ENCODE data around the gene ADIRF. TPM values are rescaled to one million over a fixed set of nuclear protein-coding genes. Genes with fewer than 3 reads are reported as not detected.
A peak's percentile ranks its signal among the peaks of the same experiment; 100 is the strongest.
"Not testable (repeated sequence)": the region's sequence is repeated elsewhere in the genome, so short reads cannot be mapped to it uniquely, and the experiment has no call there.

ADIRF gene
- not detected in 2 replicates for total RNA-seq (2014; rRNA removed; shearing (Covaris generic))

DNA sequence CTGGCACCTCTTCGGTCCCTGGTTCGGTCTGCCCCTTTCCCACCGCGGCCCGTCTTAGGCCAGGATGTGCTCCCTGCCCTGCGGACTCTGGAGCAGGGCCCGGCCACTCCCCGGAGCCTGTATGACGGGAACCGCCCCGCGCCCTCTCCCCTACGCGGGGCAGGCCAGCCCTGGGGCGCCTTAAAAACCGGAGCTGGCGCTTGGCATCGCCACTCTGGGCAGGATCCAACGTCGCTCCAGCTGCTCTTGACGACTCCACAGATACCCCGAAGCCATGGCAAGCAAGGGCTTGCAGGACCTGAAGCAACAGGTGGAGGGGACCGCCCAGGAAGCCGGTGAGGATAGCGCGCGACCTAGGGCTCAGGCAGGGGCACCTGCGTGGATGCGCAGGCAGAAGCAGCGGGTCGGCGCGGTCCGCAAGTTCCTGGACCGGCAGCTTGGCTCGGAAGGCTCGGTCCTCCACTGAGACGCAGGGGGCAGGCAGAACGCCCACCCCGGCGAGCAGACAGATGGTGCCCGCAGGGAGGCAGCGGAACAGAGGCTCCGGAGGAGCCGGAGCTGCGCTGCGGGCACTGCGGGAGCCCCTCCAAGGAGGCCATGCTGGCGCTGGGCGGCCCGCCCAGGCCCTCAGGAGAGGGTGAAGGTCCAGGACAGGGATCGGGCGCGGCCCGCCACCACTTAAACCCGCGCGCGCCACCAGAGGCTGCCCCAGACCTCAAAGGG lies at the start of gene ADIRF:
ADIRF (plus strand) TSS at position 212 of the 723 bp plus-strand sequence; CDS start at position 275, 63 bp downstream.
- no peak for DNase-seq (ENCODE audit: low spot score)

DNA sequence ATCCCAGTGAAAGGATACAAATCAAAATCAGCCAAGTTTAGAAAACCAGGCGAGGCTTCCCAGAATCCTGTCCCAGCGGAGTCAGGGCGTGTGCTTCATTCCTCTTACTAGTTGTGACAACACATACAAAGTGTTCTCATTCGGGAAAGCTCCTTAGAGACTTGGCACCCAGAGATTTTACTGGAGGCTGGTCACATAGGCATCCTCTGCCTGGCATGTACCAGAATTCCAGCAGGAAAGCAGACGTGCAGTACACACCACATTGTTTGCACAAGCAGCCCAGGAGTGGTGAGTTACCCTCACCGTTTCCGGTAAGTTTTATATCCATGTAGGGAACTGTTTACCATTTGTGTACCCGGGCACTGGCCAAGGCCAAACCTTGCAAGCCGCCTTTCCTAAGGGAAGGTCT lies 45.7 kb upstream of the ADIRF start:
- DNase-seq (ENCODE audit: low spot score): no peak

DNA sequence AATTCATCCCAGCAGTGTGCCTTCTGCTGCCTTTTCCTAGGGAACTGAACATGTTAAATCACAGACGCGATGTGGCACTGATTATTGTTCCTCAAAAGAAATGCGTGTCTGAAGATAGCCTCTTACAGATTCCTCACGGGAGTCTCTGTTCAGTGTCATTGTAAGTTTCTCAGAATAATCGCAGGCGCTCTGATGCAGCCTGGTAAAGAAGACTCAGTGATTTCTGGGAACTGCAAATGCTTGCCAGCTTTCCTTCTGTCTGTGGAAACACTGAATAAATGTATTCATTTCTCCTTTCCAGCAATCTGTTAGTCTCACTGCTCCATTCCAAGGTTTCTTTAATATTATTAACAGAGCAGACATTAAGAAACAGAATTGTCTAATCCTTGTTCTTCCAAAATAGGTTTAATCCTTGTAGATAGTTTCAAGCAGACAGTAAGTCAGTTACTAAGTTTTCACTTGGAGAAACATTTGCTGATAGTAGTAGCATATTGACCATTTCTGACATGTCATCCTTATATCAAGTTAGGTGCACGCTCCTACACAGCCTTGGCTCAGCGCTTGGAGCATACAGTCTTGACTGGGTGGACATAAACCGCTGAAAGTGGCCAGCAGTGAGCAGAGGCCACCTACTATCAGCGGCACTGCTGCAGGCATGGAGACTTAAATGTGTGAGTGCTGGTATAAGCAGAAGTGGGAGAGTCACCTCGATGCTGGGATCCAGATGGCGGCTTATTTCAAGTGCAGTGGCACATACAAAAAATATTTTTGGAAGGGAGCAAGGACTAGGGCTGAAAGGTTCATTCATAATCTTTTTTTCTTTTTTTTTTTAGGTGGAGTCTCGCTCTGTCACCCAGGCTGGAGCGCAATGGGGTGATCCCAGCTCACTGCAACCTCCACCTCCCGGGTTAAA lies 38.6 kb upstream of the ADIRF start:
- DNase-seq (ENCODE audit: low spot score): no peak

DNA sequence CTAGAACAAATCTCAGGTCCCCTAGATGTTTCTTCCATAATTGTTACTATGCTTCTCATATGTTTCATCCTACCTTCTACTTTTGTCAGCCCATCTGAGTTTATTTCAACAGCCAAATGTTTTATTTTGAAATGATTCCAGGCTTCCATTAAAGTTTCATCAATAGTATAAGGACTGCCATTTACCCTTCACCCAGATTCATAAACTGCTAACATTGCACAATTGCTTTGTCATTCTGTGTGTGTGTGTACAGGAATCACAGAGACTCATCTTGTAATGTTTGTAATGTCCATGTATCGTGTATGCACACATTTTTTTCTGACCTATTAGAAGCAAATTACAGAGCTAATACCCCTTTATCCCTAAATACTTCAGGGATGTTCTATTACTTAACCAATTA lies 36.4 kb upstream of the ADIRF start:
- DNase-seq (ENCODE audit: low spot score): no peak

DNA sequence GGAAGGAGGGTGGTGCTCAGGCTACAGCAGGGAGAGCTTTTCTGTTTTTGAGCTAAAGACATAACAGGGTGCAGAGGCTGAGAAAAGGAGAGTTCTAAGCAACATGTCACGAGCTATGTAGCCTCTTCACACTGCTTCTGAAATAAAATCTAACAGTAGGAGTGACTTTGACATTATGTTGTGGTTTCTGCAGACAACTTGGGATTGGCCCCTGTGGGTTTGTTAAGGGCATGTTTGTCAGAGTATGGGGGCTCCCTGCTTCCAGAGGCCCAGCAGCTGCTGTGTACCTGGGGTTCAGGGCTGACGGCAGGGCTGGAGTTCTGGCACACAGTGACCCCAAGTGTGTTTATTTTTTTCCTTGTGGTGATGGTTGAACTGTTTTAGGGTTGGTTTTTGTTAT lies 35.6 kb upstream of the ADIRF start:
- no peak for DNase-seq (ENCODE audit: low spot score)

DNA sequence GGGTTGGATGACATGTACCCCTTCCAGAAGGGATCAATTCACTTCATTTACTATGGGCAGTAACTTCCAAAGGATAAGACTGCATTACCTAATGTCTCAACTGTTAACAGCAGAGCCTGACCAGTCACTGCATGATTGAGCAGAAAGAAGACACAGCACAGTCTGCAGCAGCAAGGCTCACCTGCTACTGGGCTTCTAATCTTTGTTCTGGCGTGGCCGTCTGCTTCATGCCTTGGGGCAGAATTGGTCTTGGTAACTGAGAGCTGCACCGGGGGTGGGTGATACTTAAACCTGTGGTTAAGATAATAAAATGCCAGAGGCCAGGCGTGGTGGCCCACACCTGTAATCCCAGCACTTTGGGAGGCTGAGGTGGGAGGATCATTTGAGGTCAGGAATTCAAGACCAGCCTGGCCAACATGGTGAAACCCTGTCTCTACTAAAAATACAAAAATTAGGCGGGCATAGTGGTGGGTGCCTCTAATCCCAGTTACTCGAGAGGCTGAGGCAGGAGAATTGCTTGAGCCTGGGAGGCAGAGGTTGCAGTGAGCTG lies 34.0 kb upstream of the ADIRF start:
- not testable (repeated sequence) for DNase-seq (ENCODE audit: low spot score)

DNA sequence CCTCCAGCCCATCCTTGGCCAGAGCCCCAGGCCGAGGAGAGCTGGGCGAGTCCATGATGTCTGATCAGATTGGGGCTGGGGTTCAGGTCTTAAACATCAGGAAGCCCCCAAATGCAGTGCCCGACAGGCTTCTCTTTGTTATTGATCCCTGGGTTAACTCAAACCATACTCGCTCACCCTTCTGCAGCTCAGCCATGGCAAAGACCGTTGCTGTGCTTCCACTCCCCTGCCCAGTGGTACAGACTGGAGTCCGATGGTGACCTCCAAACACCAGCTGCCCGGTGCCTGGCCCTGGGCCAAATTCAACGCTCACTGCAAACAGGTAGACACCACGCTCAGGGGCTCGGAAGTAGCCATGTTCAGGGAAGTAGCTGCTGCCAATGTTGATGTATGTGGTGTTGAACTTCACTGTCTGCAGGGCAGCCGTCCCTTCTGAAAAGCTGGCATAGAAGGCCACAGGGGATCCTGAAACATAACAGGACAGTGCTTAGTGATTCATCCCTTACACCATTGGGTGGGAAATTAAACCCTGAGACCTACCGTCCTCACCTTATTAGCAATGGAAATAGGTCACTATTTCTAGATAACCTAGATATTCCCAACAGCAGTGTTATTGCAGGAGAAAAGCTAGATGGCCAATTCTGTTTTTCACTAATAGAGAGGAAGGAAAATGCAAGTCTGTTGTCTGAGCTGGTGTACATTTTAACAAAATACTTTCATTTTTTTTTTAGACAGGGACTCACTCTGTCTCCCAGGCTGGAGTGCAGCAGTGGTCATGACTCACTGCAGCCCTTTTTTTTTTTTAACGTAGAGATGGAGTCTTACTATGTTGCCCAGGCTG lies 31.4 kb upstream of the ADIRF start:
- peak; percentile 25 for DNase-seq (ENCODE audit: low spot score)

DNA sequence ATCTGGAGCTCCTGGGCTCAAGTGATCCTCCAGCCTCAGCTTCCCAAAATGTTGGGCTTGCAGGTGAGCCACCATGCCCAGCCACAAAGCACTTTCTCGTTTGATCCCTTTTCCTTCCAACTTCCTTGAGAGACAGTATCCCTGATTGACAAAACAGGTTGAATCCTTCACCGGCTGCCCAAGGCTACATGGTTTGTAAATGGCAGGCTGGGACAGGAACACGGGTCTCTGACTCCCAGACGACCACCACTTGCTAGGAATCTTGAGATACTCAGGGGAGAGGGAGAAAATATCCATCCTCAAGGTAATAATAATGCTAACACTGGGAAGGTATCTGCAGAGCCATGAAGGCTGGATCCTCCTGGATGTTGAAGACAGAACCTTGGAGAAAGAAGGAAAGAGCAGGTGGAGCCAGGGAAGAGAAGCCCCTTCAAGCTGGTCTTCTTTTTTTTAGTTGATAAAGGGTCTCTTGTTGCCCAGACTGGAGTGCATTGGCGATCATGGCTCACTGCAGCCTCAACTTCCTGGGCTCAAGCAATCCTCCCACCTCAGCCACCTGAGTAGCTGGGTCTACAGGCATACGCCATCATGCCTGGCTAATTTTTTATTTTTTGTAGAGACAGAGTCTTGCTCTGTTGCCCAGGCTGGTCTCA lies 30.7 kb upstream of the ADIRF start:
- DNase-seq (ENCODE audit: low spot score): no peak

DNA sequence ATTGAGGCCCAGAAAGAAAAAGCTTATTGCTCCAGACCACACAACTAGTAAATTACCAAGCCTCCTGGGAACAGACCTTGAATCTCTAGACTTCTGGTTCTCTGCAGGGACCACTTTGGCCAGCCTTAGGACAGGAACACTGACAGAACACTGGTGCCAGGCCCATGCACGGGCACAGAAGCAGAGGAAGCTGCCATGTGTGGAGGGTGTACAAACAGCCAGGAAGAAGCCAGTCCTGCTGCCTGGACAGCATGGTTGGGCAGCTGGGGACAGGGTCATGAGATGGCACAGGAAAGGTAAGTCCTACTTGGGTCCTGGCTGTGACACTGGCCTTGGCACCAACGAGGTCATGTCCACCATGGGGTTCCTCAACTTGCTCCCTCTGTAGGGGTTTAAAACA lies 30.0 kb upstream of the ADIRF start:
- no peak for DNase-seq (ENCODE audit: low spot score)

DNA sequence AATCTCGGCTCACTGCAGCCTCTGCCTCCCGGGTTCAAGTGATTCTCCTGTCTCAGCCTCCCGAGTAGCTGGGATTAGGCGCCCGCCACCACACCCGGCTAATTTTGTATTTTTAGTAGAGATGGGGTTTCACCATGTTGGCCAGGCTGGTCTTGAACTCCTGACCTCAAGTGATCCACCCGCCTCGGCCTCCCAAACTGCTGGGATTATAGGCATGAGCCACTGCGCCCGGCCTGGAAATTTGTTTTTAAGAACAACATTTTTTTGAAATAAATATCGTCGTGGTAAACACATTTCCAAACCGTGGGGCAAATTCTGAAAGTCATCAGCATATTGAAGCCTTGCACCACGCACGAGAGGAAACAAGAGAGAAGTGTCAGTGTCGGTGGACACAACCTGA lies 28.2 kb upstream of the ADIRF start:
- DNase-seq (ENCODE audit: low spot score): not testable (repeated sequence)

DNA sequence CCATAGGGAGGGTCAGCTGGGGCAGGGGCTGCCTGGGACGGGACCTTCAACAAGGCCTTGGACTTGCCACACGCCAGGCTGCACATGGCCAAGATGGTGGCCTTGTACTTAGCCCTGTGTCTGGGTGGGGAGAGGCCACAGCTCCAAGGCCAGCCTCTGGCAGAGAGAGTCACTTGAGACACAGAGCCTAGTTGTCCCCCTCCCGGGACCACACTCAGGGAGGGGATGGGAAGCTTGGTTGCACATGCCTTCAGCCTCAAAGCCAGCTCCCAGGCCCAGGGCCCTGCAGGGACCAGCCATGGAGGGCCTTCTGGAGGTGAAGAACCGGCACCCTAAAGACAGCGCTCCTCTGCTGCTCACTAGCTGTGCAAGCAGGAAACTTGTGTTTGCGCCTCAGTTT lies 27.6 kb upstream of the ADIRF start:
- DNase-seq (ENCODE audit: low spot score): no peak

DNA sequence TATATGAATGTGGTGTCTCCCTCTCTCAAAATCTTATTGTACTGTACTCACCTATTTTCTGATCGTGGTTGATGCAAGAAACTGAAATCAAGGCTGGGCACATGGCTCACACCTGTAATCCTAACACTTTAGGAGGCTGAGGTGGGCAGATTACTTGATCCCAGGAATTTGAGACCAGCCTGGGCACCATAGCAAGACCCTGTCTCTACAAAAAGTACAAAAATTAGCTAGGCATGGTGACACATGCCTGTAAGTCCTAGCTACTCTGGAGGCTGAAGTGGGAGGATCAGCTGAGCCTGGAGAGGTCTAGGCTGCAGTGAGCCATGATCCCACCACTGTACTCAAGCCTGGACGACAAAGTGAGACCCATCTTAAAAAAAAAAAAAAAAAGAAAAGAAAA lies 26.9 kb upstream of the ADIRF start:
- DNase-seq (ENCODE audit: low spot score): no peak

DNA sequence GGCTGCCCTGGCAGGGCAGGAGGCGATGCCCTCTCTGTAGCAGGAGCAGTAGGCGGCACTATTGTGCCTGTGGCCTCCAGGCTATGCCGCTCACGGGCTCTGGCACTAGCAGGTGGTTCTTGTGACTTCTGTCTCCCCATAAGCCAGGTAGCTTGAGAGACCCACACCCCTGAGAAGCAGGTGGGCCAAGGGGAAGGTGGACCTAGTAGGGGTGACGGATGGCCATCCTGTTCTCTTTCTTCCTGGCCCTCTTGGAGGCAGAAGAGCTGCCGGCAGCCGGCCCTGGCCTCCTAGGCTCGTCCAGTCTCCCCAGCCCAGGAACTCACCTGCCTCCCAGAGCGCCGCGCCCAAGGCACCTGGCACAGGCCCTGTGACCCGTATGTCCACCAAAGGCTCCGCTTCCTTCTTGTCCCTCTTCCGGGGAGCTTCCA lies 26.3 kb upstream of the ADIRF start:
- DNase-seq (ENCODE audit: low spot score): no peak

DNA sequence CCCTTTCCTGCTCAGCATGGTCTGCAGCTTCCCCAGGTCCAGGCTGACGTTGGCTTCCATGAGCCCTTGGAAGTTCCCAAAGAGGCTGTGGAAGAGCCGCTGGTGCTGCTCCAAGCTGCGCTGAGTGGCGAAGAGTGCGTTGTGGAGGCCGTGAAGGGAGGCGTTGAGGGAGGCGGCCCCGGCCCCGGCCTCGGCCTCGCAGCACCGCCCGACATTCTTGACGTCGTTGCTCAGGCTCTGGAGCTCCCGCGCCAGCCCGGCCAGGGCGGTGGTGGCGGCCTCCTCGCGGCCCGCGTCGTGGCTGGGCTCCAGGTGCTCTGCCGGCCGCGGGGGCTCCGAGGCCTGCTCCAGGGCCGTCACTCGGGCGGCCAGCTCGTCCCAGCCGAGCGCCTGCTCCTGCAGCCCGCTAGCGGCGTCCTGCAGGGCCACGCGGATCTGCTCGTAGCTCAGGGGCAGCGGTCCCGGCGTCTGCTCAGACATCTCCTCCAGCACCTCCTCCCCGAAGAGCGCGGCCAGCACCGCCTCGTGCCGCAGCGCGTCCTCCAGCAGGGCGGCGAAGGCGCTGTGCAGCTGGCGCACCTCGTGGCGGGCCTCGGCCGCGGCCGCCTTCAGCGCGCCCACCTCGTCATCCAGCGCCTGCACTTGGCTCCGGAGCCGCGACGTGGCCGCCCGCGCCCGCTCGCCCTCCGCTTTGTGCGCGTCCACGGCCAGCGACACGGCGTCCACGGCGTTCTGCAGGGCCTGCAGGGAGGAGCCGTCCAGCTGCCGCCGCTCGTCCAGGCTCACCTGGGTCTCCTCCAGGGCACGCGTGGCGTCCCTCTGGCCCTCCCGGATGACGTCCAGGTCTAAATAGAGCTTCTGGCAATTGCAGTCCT lies 25.6 kb upstream of the ADIRF start:
- no peak for DNase-seq (ENCODE audit: low spot score)

DNA sequence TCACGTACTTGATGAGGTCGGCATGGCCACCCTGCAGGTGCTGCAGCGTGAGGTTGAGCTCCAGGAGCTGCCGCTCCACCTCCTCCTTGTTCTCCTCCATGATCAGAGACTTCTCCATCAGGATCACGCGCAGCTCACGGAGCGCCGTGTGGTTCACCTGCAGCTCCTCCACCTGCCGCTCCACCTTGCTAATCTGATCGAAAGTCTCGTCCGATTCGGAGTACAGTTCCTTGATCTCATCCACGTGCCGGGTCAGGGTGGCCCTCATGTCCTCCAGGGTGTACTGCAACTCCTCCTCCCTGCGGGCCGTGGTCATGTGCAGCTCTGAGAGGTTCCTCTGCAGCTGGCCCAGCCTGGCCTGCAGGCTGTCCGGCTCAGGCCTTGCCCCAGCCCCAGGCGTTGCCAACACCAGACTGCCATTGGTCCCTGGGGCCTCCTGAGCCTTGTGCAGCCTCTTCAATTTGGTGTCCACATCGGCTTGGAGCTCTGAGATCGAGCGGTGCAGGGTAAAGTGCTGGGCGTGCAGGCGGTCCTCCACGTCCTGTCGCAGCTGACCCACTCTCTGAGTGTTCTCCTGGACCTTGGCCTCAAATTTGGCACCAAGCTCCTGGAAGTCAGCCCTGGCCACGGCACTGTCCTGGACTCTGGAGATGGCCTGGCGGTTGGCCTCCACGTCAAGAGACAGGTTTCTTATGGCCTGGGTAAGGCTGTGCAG lies 24.8 kb upstream of the ADIRF start:
- DNase-seq (ENCODE audit: low spot score): no peak

DNA sequence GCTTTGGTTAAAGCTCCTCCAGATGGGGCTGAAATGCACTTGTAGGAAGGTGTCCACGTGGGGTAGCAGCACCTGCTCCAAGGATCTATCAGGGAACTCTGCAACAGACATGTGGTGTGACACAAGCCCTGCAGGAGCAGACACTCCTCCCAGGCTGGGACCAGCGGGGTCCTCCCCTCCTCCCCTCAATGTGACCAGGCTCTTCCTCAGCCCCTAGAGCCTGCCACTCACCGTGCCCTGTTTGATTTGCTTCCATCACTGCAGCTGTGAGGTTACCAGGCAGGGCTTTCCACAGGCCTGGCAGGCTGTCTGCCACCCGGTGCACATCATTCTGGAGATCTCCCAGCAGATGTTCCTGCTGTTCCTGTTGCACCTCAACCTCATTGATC lies 24.3 kb upstream of the ADIRF start:
- no peak for DNase-seq (ENCODE audit: low spot score)

DNA sequence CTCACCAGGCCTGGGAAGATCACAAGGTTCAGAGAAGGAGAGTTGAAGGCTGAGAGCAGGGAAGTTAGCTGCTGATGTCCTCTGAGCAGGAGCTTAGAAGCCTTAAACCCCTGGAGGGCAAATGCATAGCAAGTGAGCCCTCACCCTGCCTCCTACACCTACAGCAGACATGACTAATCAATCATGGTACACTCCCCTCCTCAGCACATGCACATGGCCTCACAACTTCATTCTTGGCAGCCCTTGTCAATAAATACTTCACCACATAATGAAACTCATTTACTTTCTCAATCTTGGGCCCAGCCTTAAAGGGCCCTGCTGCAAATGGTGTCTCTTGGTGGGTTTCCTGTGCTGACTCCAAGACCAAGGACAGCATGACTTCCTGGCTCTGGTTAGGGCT lies 23.8 kb upstream of the ADIRF start:
- DNase-seq (ENCODE audit: low spot score): no peak

DNA sequence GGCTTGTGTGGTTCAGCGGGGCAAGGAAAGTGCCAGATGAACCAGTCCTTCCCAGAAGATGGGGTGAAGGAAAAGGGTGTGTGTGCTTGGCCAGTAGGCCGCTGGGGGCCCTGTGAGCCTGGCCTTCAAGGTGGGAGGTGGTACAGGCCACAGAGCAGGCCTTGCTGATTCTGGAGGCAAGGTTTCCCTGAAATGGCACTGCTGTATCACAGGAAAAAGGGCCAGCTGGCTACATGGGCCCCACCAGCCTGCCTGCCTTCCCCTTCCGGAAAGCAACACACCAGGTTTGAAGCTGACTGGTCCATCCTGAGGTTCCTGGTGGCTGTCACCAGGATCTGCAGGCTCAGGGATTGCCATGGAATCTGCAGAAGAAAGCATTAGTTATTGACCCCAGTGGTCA lies 23.4 kb upstream of the ADIRF start:
- DNase-seq (ENCODE audit: low spot score): no peak

DNA sequence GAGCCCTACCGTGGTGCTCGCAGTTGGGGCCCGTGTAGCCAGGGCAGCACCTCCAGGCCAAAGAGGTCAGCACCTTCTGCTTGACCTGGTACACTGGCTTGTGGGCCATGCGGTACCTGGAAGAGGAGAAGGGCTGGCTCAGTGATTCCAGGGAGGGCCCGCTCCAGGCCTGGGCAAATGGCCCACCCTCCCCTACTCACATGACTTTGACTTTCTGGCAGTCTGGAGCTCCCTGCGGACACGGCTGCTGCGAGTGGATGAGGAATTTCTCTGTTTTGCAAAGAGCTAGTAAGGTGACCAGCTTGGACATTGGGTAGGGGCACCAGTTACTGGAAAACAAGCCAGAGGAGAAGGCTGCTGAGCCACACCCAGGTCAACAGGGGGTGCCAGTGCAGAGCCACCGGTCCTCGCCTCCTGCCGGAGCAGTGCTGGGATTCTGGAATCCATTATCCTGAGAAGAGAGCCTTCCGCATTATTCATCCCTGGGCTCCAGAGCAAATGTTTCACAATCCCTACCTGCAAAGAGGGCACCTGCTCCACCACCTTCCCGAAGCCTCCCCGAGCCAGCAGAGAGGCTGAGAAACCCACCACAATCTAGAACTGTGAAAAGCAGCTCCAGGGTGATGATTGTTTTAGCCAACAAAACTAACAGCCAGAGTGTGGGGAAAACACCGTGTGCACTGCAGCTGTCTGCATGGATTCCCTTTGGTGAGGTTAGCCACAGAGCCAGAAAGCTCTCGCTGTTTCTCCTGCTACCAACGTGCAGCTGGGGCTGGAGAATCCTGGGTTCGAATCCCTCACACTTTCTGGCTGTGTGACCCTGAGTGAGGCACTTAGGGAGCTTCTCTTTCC lies 22.7 kb upstream of the ADIRF start:
- DNase-seq (ENCODE audit: low spot score): no peak
